H1 (cell line): ENCODE measurements around the gene SNX19. TPM values are rescaled to one million over a fixed set of nuclear protein-coding genes. Genes with fewer than 3 reads are reported as not detected.

Experiments
- CTCF ChIA-PET: fragments of 300-600 bp; sonication (Branson Sonifier 250); formaldehyde crosslinking; loops from one replicate; lab custom pipeline; 2021; ENCODE audit not compliant: partially characterized antibody; lab: Charles Lee
- POLR2A ChIA-PET: fragments of 300-600 bp; sonication (Branson Sonifier 250); formaldehyde crosslinking; loops from one replicate; lab custom pipeline; 2021; ENCODE audit warnings: inconsistent platforms; ENCODE audit not compliant: partially characterized antibody; lab: Charles Lee
- DNase-seq, 2 experiments: peaks; one replicate each; pipeline versions ENCODE4 v3.0.0 to v3.0.0-alpha.2; 2010 to 2022; ENCODE audit warnings: low spot score in 2 of 2, low read depth in 1 of 2, mixed read lengths in 1 of 2
- FAIRE-seq: peaks from 2 replicates; lab custom pipeline; 2011; peaks lifted over from hg19 to GRCh38; lab: Jason Lieb, UNC
- H2AFZ ChIP-seq: 2 replicates; pipeline ENCODE4 v1.8.1; 2012; ENCODE audit warnings: low read length, inconsistent platforms
- H2AK5ac ChIP-seq: 2 replicates; pipeline ENCODE4 v1.6.1; 2013; ENCODE audit warnings: low read depth, low read length
- H2BK120ac ChIP-seq: replicated peaks from 2 replicates; pipeline ENCODE3; 2013; ENCODE audit warnings: low read depth, low read length, inconsistent platforms
- H2BK12ac ChIP-seq: 2 replicates; pipeline ENCODE4 v1.6.1; 2013; ENCODE audit warnings: low read depth, low read length
- H2BK15ac ChIP-seq: 2 replicates; pipeline ENCODE4 v1.6.1; 2013; ENCODE audit warnings: low read length
- H2BK20ac ChIP-seq: 2 replicates; pipeline ENCODE4 v1.6.1; 2013; ENCODE audit warnings: low read length
- H2BK5ac ChIP-seq: 2 replicates; pipeline ENCODE4 v1.6.1; 2013; ENCODE audit warnings: low read depth, low read length
- H3K14ac ChIP-seq: 2 replicates; pipeline ENCODE4 v1.6.1; 2013; ENCODE audit warnings: inconsistent platforms; ENCODE audit not compliant: insufficient read length
- H3K18ac ChIP-seq: 2 replicates; pipeline ENCODE4 v1.6.1; 2013; ENCODE audit warnings: low read length; ENCODE audit errors: extremely low read depth
- H3K23ac ChIP-seq: 2 replicates; pipeline ENCODE4 v1.6.1; 2013; ENCODE audit warnings: inconsistent platforms; ENCODE audit not compliant: insufficient read length
- H3K23me2 ChIP-seq: 2 replicates; pipeline ENCODE4 v1.6.1; 2013; ENCODE audit warnings: low read depth, low read length
- H3K27ac ChIP-seq: 2 replicates; pipeline ENCODE4 v1.6.1; 2011; ENCODE audit warnings: low read depth, low read length, inconsistent platforms
- H3K27me3 ChIP-seq, 4 experiments: replicated peaks in 1 of 4; 1 replicate in 1 of 4; 2 replicates in 3 of 4; pipeline versions ENCODE4 v1.6.1 to v1.8.1; 2011 to 2013; ENCODE audit warnings: low read length in 3 of 4, mild to moderate bottlenecking in 3 of 4, inconsistent platforms in 2 of 4, mixed read lengths in 2 of 4, moderate library complexity in 1 of 4; ENCODE audit not compliant: control insufficient read depth in 3 of 4, insufficient read depth in 3 of 4; ENCODE audit errors: extremely low read depth in 1 of 4
- H3K36me3 ChIP-seq, 4 experiments: 2 replicates each; pipeline versions ENCODE4 v1.6.1 to v1.8.1; 2011 to 2013; ENCODE audit warnings: mild to moderate bottlenecking in 4 of 4, low read length in 3 of 4, moderate library complexity in 2 of 4, control low read depth in 1 of 4, inconsistent platforms in 1 of 4; ENCODE audit not compliant: insufficient read depth in 4 of 4, control insufficient read depth in 2 of 4
- H3K4ac ChIP-seq: replicated peaks from 2 replicates; pipeline ENCODE3; 2013; ENCODE audit warnings: low read length, low read depth, mixed read lengths, inconsistent platforms; ENCODE audit not compliant: insufficient read length
- H3K4me1 ChIP-seq, 4 experiments: replicated peaks in 1 of 4; 1 replicate in 1 of 4; 2 replicates in 3 of 4; pipeline versions ENCODE4 v1.6.1 to v1.8.1; 2011 to 2013; ENCODE audit warnings: low read length in 3 of 4, inconsistent platforms in 2 of 4, mixed read lengths in 1 of 4; ENCODE audit not compliant: insufficient read depth in 4 of 4, control insufficient read depth in 3 of 4
- H3K4me2 ChIP-seq, 2 experiments: 2 replicates each; pipeline versions ENCODE4 v1.6.1 to v1.8.1; 2011 to 2013; ENCODE audit warnings: low read depth in 2 of 2, low read length in 2 of 2, control low read depth in 1 of 2, inconsistent platforms in 1 of 2, mild to moderate bottlenecking in 1 of 2; ENCODE audit not compliant: insufficient read depth in 1 of 2
- H3K4me3 ChIP-seq, 4 experiments: fragments of 200-600, 300-600 bp in 1 of 4; sonication (generic), shearing (Covaris generic), sonication (Bioruptor Twin) in 1 of 4; 2 replicates each; pipeline versions ENCODE4 v1.5.1 to v1.8.1; 2011 to 2016; ENCODE audit warnings: low read length in 4 of 4, low read depth in 3 of 4, control low read depth in 2 of 4, inconsistent platforms in 2 of 4, mild to moderate bottlenecking in 2 of 4, mixed read lengths in 1 of 4, moderate library complexity in 1 of 4; ENCODE audit not compliant: insufficient read depth in 2 of 4; ENCODE audit errors: extremely low read depth in 1 of 4
- H3K56ac ChIP-seq: replicated peaks from 2 replicates; pipeline ENCODE3; 2013; ENCODE audit warnings: low read depth, mild to moderate bottlenecking, mixed read lengths, low read length, inconsistent platforms; ENCODE audit not compliant: insufficient read length
- H3K79me1 ChIP-seq: 2 replicates; pipeline ENCODE4 v1.6.1; 2013; ENCODE audit warnings: low read depth, low read length, control low read depth
- H3K79me2 ChIP-seq, 2 experiments: 2 replicates each; pipeline versions ENCODE4 v1.6.1 to v1.8.1; 2012 to 2013; ENCODE audit warnings: low read length in 2 of 2, mild to moderate bottlenecking in 2 of 2, inconsistent platforms in 1 of 2; ENCODE audit not compliant: insufficient read depth in 2 of 2, control insufficient read depth in 1 of 2
- H3K9ac ChIP-seq, 4 experiments: replicated peaks in 1 of 4; 1 replicate in 1 of 4; 2 replicates in 3 of 4; pipeline versions ENCODE4 v1.6.1 to v1.8.1; 2011 to 2013; ENCODE audit warnings: low read depth in 3 of 4, low read length in 3 of 4, control low read depth in 2 of 4, mild to moderate bottlenecking in 2 of 4, moderate library complexity in 2 of 4, inconsistent platforms in 1 of 4; ENCODE audit errors: extremely low read depth in 1 of 4
- H3K9me3 ChIP-seq, 2 experiments: 2 replicates each; pipeline versions ENCODE4 v1.6.1 to v1.8.1; 2012 to 2013; ENCODE audit warnings: mild to moderate bottlenecking in 2 of 2, moderate library complexity in 2 of 2, control low read depth in 1 of 2, inconsistent platforms in 1 of 2, low read depth in 1 of 2, low read length in 1 of 2, mixed read lengths in 1 of 2; ENCODE audit not compliant: insufficient read depth in 2 of 2
- H4K20me1 ChIP-seq, 2 experiments: replicated peaks in 1 of 2; 2 replicates each; pipeline versions ENCODE3 to v1.8.1; 2011 to 2013; ENCODE audit warnings: inconsistent platforms in 2 of 2, low read length in 2 of 2, mild to moderate bottlenecking in 1 of 2; ENCODE audit not compliant: insufficient read depth in 2 of 2, control insufficient read depth in 1 of 2
- H4K5ac ChIP-seq: 2 replicates; pipeline ENCODE4 v1.6.1; 2013; ENCODE audit warnings: low read length, low read depth, mixed read lengths, inconsistent platforms; ENCODE audit not compliant: insufficient read length
- H4K8ac ChIP-seq: 2 replicates; pipeline ENCODE4 v1.8.0; 2013; ENCODE audit warnings: mild to moderate bottlenecking, moderate library complexity, low read length, inconsistent platforms; ENCODE audit not compliant: insufficient read depth; ENCODE audit errors: extremely low read depth
- H4K91ac ChIP-seq: replicated peaks from 2 replicates; pipeline ENCODE3; 2013; ENCODE audit warnings: low read length, mixed read lengths, inconsistent platforms; ENCODE audit not compliant: insufficient read length
- CHD1 ChIP-seq: IDR thresholded peaks from 2 replicates; pipeline ENCODE4 v1.6.1; 2012; ENCODE audit warnings: low read depth, low read length, improper control_type of control experiment
- CREB1 ChIP-seq: IDR thresholded peaks from 2 replicates; pipeline ENCODE4 v1.6.1; 2012; ENCODE audit warnings: inconsistent platforms
- HDAC6 ChIP-seq: IDR thresholded peaks from one replicate; pipeline ENCODE4 v1.7.1; 2012; ENCODE audit warnings: low read depth, mild to moderate bottlenecking, inconsistent platforms, low read length, moderate library complexity
- NRF1 ChIP-seq: IDR thresholded peaks from 2 replicates; pipeline ENCODE4 v1.6.1; 2011; ENCODE audit warnings: mild to moderate bottlenecking, low read depth, low read length, improper control_type of control experiment
- PHF8 ChIP-seq: fragments of 200-600 bp; sonication (generic); conservative IDR thresholded peaks from 2 replicates; pipeline ENCODE4 v1.7.1; 2012; ENCODE audit warnings: low read depth, mild to moderate bottlenecking, inconsistent platforms, low read length, moderate library complexity
- RBBP5 ChIP-seq: IDR thresholded peaks from 2 replicates; pipeline ENCODE4 v1.7.1; 2012; ENCODE audit warnings: low read depth, mild to moderate bottlenecking, inconsistent platforms, low read length, moderate library complexity, borderline replicate concordance
- RFX5 ChIP-seq: IDR thresholded peaks from 2 replicates; pipeline ENCODE4 v1.6.1; 2011; ENCODE audit warnings: low read depth, low read length, improper control_type of control experiment, borderline replicate concordance
- RNF2 ChIP-seq: fragments of 200-900, 300-1000 bp; sonication (generic); IDR thresholded peaks from 2 replicates; pipeline ENCODE4 v1.7.1; 2016; ENCODE audit warnings: borderline replicate concordance, low read depth, mild to moderate bottlenecking, antibody characterized with exemption, low read length; ENCODE audit not compliant: poor library complexity, severe bottlenecking; ENCODE audit errors: missing control alignments
- SIN3A ChIP-seq, 2 experiments: IDR thresholded peaks in 1 of 2; conservative IDR thresholded peaks in 1 of 2; 2 replicates each; pipeline ENCODE4 v1.6.1; 2011 to 2012; ENCODE audit warnings: low read length in 2 of 2, improper control_type of control experiment in 1 of 2, low read depth in 1 of 2, mild to moderate bottlenecking in 1 of 2
- SP2 ChIP-seq: IDR thresholded peaks from 2 replicates; pipeline ENCODE4 v1.6.1; 2012; ENCODE audit warnings: mild to moderate bottlenecking, low read length, inconsistent platforms
- ZNF274 ChIP-seq: IDR thresholded peaks from 2 replicates; pipeline ENCODE4 v1.7.0; 2012; ENCODE audit warnings: low read length, borderline replicate concordance; ENCODE audit errors: extremely low read depth
- polyA plus RNA-seq, 7 experiments: library from polyadenylated mRNA; depleted of rRNA in 3 of 7; stranded (reverse) in 5 of 7; unstranded in 2 of 7; fragments of >200 nt in 5 of 7; fragments of 200-250 nt in 2 of 7; gene quantifications; 1 replicate in 5 of 7; 2 replicates in 1 of 7; 4 replicates in 1 of 7; pipeline versions ENCODE4 v1.2.1 to v1.2.3, GENCODE V29; 2011 to 2013; ENCODE audit warnings: missing spikeins in 2 of 7, mixed read lengths in 2 of 7
- total RNA-seq: library from RNA; stranded (reverse); fragmentation: NEBNext Ultra II Directional; extraction: Animal tissue kit (Norgen Biotek cat#: 25700); gene quantifications from 2 replicates; pipeline ENCODE4 v1.2.1, GENCODE V29; 2021
- TF ChIP-seq, protein P1 (sequence below): IDR thresholded peaks from 2 replicates; pipeline ENCODE4 v1.6.1; 2012; ENCODE audit warnings: inconsistent platforms

Gene SNX19
- total and polyA plus RNA-seq, 2 of the 8 experiments (the other 6 are each of a cell fraction or from before 2014, with no cell fraction given), result 15.0 to 25.2 TPM

DNA sequence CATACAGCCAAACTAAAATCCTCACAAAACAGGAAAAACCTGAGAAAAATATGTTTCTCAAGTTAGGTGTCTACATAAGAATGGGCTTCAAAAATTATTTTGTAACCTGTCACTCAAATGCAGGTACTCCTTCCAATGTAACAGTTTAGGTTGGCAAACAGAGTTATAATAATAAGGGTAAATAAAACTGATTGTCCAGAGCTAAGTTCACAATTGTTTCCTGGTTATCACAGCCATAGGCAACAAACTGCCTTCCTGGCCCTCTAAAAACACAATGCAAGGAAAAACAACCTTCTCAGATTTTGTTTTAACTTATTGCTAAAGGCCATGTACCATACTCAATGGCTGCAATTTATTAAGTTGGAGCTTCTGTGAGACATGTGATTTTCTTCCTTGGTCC, 36.4 kb downstream of the SNX19 start:
- no peak overlapping the region for H2AFZ ChIP-seq
- peaks cover 13 to 66% (median 34%) of the 10 kb centered on the region in 4 experiments for H3K36me3 ChIP-seq
- H3K27me3 ChIP-seq, result no peaks in the 10 kb centered on the region
- H2BK120ac ChIP-seq, result no peak overlapping the region
- H3K4me2 ChIP-seq, result no peak overlapping the region
- no peaks in the 10 kb centered on the region for H4K20me1 ChIP-seq
- no peak for FAIRE-seq
- DNase-seq, result no peak
- no peak overlapping the region for H2BK12ac ChIP-seq
- H4K91ac ChIP-seq, result no peak overlapping the region
- no peak overlapping the region for H3K14ac ChIP-seq
- no peak overlapping the region for H4K8ac ChIP-seq
- no peak overlapping the region for H3K18ac ChIP-seq
- no peaks in the 10 kb centered on the region for H3K79me2 ChIP-seq
- no peak overlapping the region for H3K9ac ChIP-seq
- no peak overlapping the region for H3K56ac ChIP-seq
- no peak overlapping the region for H2BK20ac ChIP-seq
- no peak overlapping the region for H3K27ac ChIP-seq
- H2BK5ac ChIP-seq, result no peak overlapping the region
- ChIA-PET CTCF (interaction anchor here (2.3 to 4.8 kb wide), 2 partner anchors 14 to 20 kb away, joined by 7 to 21 read pairs; no protein-coding TSS in a partner anchor), POLR2A (no interaction called here)
- no peaks in the 10 kb centered on the region for H3K79me1 ChIP-seq
- no peak overlapping the region for H2BK15ac ChIP-seq
- no peak overlapping the region for H2AK5ac ChIP-seq
- no peak overlapping the region for H4K5ac ChIP-seq
- no peaks in the 10 kb centered on the region for H3K23me2 ChIP-seq
- H3K4me3 ChIP-seq, result no peak overlapping the region
- no peak for TF ChIP-seq RFX5
- no peak for TF ChIP-seq RBBP5
- no peak for TF ChIP-seq SP2
- no peak for TF ChIP-seq PHF8
- TF ChIP-seq ZNF274, result no peak
- no peak for TF ChIP-seq CREB1
- no peak for TF ChIP-seq NRF1
- no peak for TF ChIP-seq CHD1
- no peak for TF ChIP-seq HDAC6
- TF ChIP-seq, protein P1, sequence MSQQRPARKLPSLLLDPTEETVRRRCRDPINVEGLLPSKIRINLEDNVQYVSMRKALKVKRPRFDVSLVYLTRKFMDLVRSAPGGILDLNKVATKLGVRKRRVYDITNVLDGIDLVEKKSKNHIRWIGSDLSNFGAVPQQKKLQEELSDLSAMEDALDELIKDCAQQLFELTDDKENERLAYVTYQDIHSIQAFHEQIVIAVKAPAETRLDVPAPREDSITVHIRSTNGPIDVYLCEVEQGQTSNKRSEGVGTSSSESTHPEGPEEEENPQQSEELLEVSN, result no peak
- no peak for TF ChIP-seq SIN3A (conservative IDR thresholded peaks at IDR 0.05 in 1 of 2, IDR thresholded peaks at IDR 0.05 in 1 of 2; ENCODE audit: low read depth in 1 of 2, low read length in 2 of 2)
- no peak for TF ChIP-seq RNF2
- no peaks in the 10 kb centered on the region for H3K4me1 ChIP-seq
- no peaks in the 10 kb centered on the region for H3K9me3 ChIP-seq
- H3K23ac ChIP-seq, result no peak overlapping the region
- no peak overlapping the region for H3K4ac ChIP-seq
